GM12878 (cell line): ENCODE data around the gene C1orf198. TPM values are rescaled to one million over a fixed set of nuclear protein-coding genes. Genes with fewer than 3 reads are reported as not detected.

Experiments used
- ATAC-seq: fragments of 200-7000 bp; cut with Tn5 transposase; 3 replicates; pipeline ENCODE4 v1.9.1; 2020; ENCODE audit warnings: mild to moderate bottlenecking, moderate library complexity
- BruUV-seq: library from RNA; stranded (reverse); fragments of 400-500 nt; replicated peaks from 2 replicates; lab custom pipeline; 2021; lab: Mats Ljungman, UMichigan
- CTCF ChIA-PET: fragments of 300-600 bp; sonication (Branson Sonifier 250); formaldehyde crosslinking; extraction: SDS; loops from one replicate; lab custom pipeline; 2021; ENCODE audit warnings: inconsistent platforms; lab: Yijun Ruan, JAX
- POLR2A ChIA-PET: fragments of 350-600 bp; formaldehyde crosslinking; extraction: SDS; loops from one replicate; lab custom pipeline; 2021; ENCODE audit warnings: inconsistent platforms; lab: Charles Lee
- RAD21 ChIA-PET: fragments of 300-600 bp; sonication (Branson Sonifier 250); formaldehyde crosslinking; loops from one replicate; lab custom pipeline; 2023; ENCODE audit warnings: antibody characterized with exemption; ENCODE audit not compliant: unreplicated experiment; lab: Charles Lee
- SMC1A ChIA-PET: fragments of 300-600 bp; sonication (Branson Sonifier 250); formaldehyde crosslinking; loops from one replicate; lab custom pipeline; 2023; ENCODE audit not compliant: unreplicated experiment, uncharacterized antibody; lab: Charles Lee
- DNase-seq: peaks from one replicate; pipeline ENCODE4 v3.0.0-alpha.2; 2011; ENCODE audit warnings: low read depth, low spot score
- FAIRE-seq: peaks from 3 replicates; lab custom pipeline; 2011; peaks lifted over from hg19 to GRCh38; lab: Jason Lieb, UNC
- H2AFZ ChIP-seq: 2 replicates; pipeline ENCODE4 v1.6.0; 2011; ENCODE audit warnings: low read depth, low read length, control low read depth; ENCODE audit not compliant: control insufficient read depth
- H3K27ac ChIP-seq: 2 replicates; pipeline ENCODE4 v1.5.1; 2011; ENCODE audit warnings: control low read depth; ENCODE audit not compliant: control insufficient read depth, insufficient read depth
- H3K27me3 ChIP-seq, 2 experiments: replicated peaks in 1 of 2; 2 replicates each; pipeline versions ENCODE4 v1.6.0 to v1.6.1; 2011; ENCODE audit warnings: low read length in 1 of 2; ENCODE audit not compliant: control insufficient read depth in 2 of 2, insufficient read depth in 2 of 2
- H3K36me3 ChIP-seq, 2 experiments: 2 replicates each; pipeline ENCODE4 v1.5.1; 2011; ENCODE audit warnings: low read length in 1 of 2; ENCODE audit not compliant: control insufficient read depth in 2 of 2, insufficient read depth in 2 of 2
- H3K4me1 ChIP-seq: 2 replicates; pipeline ENCODE4 v1.6.1; 2011; ENCODE audit warnings: mild to moderate bottlenecking, low read length, moderate library complexity, mixed read lengths; ENCODE audit not compliant: control insufficient read depth, insufficient read depth
- H3K4me2 ChIP-seq: 2 replicates; pipeline ENCODE4 v1.6.0; 2011; ENCODE audit warnings: control low read depth; ENCODE audit not compliant: control insufficient read depth, insufficient read depth
- H3K4me3 ChIP-seq: fragments of 200-600 bp; sonication (generic); 2 replicates; pipeline ENCODE4 v1.5.1; 2016
- H3K79me2 ChIP-seq: 2 replicates; pipeline ENCODE4 v1.6.0; 2011; ENCODE audit warnings: low read length; ENCODE audit not compliant: control insufficient read depth, insufficient read depth
- H3K9ac ChIP-seq: 2 replicates; pipeline ENCODE4 v1.8.0; 2011; ENCODE audit warnings: low read length, control low read depth, mixed read lengths; ENCODE audit not compliant: control insufficient read depth, insufficient read depth
- H3K9me3 ChIP-seq: replicated peaks from 3 replicates; pipeline ENCODE4 v1.5.1; 2011; ENCODE audit warnings: mild to moderate bottlenecking, low read length; ENCODE audit not compliant: control insufficient read depth, insufficient read depth
- H4K20me1 ChIP-seq: 2 replicates; pipeline ENCODE4 v1.6.0; 2011; ENCODE audit not compliant: control insufficient read depth, insufficient read depth
- BCL11A ChIP-seq: IDR thresholded peaks from 2 replicates; pipeline ENCODE4 v1.6.1; 2011; ENCODE audit warnings: low read depth, low read length
- CHD4 ChIP-seq: fragments of 200-600 bp; sonication (generic); IDR thresholded peaks from 2 replicates; pipeline ENCODE4 v1.6.1; 2016; ENCODE audit warnings: mild to moderate bottlenecking
- EED ChIP-seq: sonication (generic); IDR thresholded peaks from 2 replicates; pipeline ENCODE4 v1.6.1; 2016; ENCODE audit warnings: antibody characterized with exemption, low read depth
- ESRRA ChIP-seq: IDR thresholded peaks from 2 replicates; pipeline ENCODE4 v1.6.1; 2012; ENCODE audit warnings: mild to moderate bottlenecking, low read length, improper control_type of control experiment
- IKZF2 ChIP-seq, 2 experiments: fragments of 450-650 bp; IDR thresholded peaks; 2 replicates each; pipeline ENCODE4 v1.6.1; 2017; ENCODE audit warnings: mild to moderate bottlenecking in 2 of 2, moderate library complexity in 2 of 2
- MTA2 ChIP-seq: fragments of 450-650 bp; IDR thresholded peaks from 2 replicates; pipeline ENCODE4 v1.6.1; 2016; ENCODE audit warnings: low read depth, mild to moderate bottlenecking, moderate library complexity
- NR2F1 ChIP-seq: fragments of 450-650 bp; conservative IDR thresholded peaks from 2 replicates; pipeline ENCODE4 v1.6.1; 2017; ENCODE audit warnings: mild to moderate bottlenecking
- RAD21 ChIP-seq: IDR thresholded peaks from 2 replicates; pipeline ENCODE4 v1.6.1; 2011; ENCODE audit warnings: mild to moderate bottlenecking, low read depth, low read length, moderate library complexity; ENCODE audit not compliant: insufficient read depth
- SREBF1 ChIP-seq: IDR thresholded peaks from 2 replicates; pipeline ENCODE4 v1.6.1; 2012; ENCODE audit warnings: mild to moderate bottlenecking, low read length
- SRF ChIP-seq, 2 experiments: IDR thresholded peaks; 2 replicates each; pipeline ENCODE4 v1.6.1; 2011; ENCODE audit warnings: low read depth in 2 of 2, low read length in 2 of 2, mild to moderate bottlenecking in 1 of 2, moderate library complexity in 1 of 2
- STAT1 ChIP-seq: fragments of 450-650 bp; conservative IDR thresholded peaks from 2 replicates; pipeline ENCODE4 v1.6.1; 2014; ENCODE audit warnings: antibody characterized with exemption, mild to moderate bottlenecking
- ZNF207 ChIP-seq: fragments of 450-650 bp; IDR thresholded peaks from 2 replicates; pipeline ENCODE4 v1.6.1; 2014; ENCODE audit warnings: antibody characterized with exemption, mild to moderate bottlenecking, borderline replicate concordance
- ZNF217 ChIP-seq: fragments of 450-650 bp; IDR thresholded peaks from 2 replicates; pipeline ENCODE4 v1.6.1; 2017; ENCODE audit warnings: antibody characterized with exemption, mild to moderate bottlenecking
- WGBS: methylation state at CpG from one replicate; pipeline ENCODE4 v1.1.6; 2016; ENCODE audit warnings: low lambda C conversion rate; ENCODE audit not compliant: insufficient replicate concordance, insufficient coverage; ENCODE audit errors: missing lambda C conversion rate; 5-methylcytosine and 5-hydroxymethylcytosine counted together
- in situ Hi-C: fragments of 300-500 bp; cut with MboI; formaldehyde crosslinking; loops from 9 replicates; pipeline ENCODE4 v1.14.3; 2018; ENCODE audit warnings: mixed read lengths
- intact Hi-C: fragments of 100-400 bp; cut with micrococcal nuclease; formaldehyde crosslinking; loops from one replicate; pipeline ENCODE4 v1.14.2; 2022; ENCODE audit not compliant: unreplicated experiment
- polyA plus RNA-seq, 11 experiments: library from polyadenylated mRNA; depleted of rRNA in 4 of 11; unstranded in 6 of 11; stranded (reverse) in 5 of 11; fragments of >200 nt; fragmentation: Nextera tagmentation in 4 of 11; fragmentation: Illumina TruSeq in 1 of 11; extraction: Ambion mirVana in 4 of 11; extraction: Trizol in 1 of 11; gene quantifications; 1 replicate in 1 of 11; 2 replicates in 10 of 11; pipeline versions ENCODE4 v1.2.1 to v1.2.3, GENCODE V29; 2011 to 2016; ENCODE audit warnings: inconsistent platforms in 2 of 11, missing spikeins in 2 of 11, low read depth in 1 of 11
- total RNA-seq, 4 experiments: library from RNA; depleted of rRNA in 3 of 4; stranded (reverse); fragments of >200 nt in 3 of 4; fragmentation: Illumina TruSeq in 1 of 4; extraction: Trizol in 1 of 4; gene quantifications; 2 replicates each; pipeline versions ENCODE4 v1.2.1 to v1.2.3, GENCODE V29; 2013 to 2021
- TF ChIP-seq, protein P1 (sequence below): fragments of 450-650 bp; IDR thresholded peaks from 2 replicates; pipeline ENCODE4 v1.6.1; 2016; ENCODE audit warnings: mild to moderate bottlenecking, moderate library complexity, borderline replicate concordance
- TF ChIP-seq, protein P2 (sequence below): IDR thresholded peaks from 2 replicates; pipeline ENCODE4 v1.6.1; 2011; ENCODE audit warnings: low read depth, low read length, improper control_type of control experiment, borderline replicate concordance
- TF ChIP-seq, protein P3 (sequence below): IDR thresholded peaks from 2 replicates; pipeline ENCODE4 v1.6.1; 2012; ENCODE audit warnings: low read depth, low read length, improper control_type of control experiment

C1orf198 gene
- total and polyA plus RNA-seq, 10 of the 15 experiments (the other 5 are each of a cell fraction or from before 2014, with no cell fraction given): 0.16 to 2.8 (median 1.1) TPM

DNA sequence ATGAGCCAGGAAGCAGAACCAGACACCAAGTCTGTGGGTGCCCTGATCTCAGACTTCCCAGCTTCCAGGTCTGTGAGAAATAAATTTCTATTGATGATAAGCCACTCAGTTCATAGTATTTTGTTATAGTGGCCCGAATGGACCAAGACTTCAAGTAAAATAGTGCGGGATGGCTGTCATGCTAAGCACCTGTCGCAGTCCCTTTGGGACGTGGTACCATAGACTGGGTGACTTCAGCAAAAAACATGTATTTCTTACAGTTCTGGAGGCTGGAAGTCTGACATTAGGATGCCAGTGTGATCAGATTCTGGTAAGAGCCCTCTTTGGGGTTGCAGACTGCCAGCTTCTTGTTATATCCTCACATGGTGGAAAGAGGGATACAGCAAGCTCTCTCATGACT is 2.6 kb upstream of the C1orf198 start:
- RAD21 ChIA-PET: no interaction called here
- no peak for ATAC-seq
- H4K20me1 ChIP-seq: no peaks in the 10 kb centered on the region

More for the DNA sequence above, 2.6 kb upstream of the C1orf198 start:
- H3K27me3 ChIP-seq: peaks cover 0 to 5% of the 10 kb centered on the region in 2 experiments; a peak in 3 of 4 replicates
- no peaks in the 10 kb centered on the region for H3K9me3 ChIP-seq
- DNase-seq (no peak), FAIRE-seq (no peak)
- in situ Hi-C loops: no loop called here
- ChIA-PET POLR2A (no interaction called here), CTCF (interaction anchor here (1.8 kb wide), 1 partner anchor 12 kb away, joined by 4 read pairs; no protein-coding TSS in a partner anchor), SMC1A (no interaction called here)
- no peak overlapping the region for H3K4me2 ChIP-seq
- H3K9ac ChIP-seq: no peak overlapping the region
- peaks cover 4% of the 10 kb centered on the region; the same call in 1 of the 2 replicates for H3K4me1 ChIP-seq
- TF ChIP-seq RAD21 (no peak), ESRRA (no peak), NR2F1 (no peak), ZNF207 (no peak), EED (no peak), CHD4 (no peak), ZNF217 (no peak), STAT1 (no peak), BCL11A (no peak), SRF (IDR thresholded peaks at IDR 0.05; ENCODE audit: low read depth in 2 of 2, low read length in 2 of 2) (no peak), SREBF1 (no peak), MTA2 (no peak), IKZF2 (IDR thresholded peaks at IDR 0.05) (no peak)
- TF ChIP-seq, protein P1, sequence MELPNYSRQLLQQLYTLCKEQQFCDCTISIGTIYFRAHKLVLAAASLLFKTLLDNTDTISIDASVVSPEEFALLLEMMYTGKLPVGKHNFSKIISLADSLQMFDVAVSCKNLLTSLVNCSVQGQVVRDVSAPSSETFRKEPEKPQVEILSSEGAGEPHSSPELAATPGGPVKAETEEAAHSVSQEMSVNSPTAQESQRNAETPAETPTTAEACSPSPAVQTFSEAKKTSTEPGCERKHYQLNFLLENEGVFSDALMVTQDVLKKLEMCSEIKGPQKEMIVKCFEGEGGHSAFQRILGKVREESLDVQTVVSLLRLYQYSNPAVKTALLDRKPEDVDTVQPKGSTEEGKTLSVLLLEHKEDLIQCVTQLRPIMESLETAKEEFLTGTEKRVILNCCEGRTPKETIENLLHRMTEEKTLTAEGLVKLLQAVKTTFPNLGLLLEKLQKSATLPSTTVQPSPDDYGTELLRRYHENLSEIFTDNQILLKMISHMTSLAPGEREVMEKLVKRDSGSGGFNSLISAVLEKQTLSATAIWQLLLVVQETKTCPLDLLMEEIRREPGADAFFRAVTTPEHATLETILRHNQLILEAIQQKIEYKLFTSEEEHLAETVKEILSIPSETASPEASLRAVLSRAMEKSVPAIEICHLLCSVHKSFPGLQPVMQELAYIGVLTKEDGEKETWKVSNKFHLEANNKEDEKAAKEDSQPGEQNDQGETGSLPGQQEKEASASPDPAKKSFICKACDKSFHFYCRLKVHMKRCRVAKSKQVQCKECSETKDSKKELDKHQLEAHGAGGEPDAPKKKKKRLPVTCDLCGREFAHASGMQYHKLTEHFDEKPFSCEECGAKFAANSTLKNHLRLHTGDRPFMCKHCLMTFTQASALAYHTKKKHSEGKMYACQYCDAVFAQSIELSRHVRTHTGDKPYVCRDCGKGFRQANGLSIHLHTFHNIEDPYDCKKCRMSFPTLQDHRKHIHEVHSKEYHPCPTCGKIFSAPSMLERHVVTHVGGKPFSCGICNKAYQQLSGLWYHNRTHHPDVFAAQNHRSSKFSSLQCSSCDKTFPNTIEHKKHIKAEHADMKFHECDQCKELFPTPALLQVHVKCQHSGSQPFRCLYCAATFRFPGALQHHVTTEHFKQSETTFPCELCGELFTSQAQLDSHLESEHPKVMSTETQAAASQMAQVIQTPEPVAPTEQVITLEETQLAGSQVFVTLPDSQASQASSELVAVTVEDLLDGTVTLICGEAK: no peak
- TF ChIP-seq, protein P2, sequence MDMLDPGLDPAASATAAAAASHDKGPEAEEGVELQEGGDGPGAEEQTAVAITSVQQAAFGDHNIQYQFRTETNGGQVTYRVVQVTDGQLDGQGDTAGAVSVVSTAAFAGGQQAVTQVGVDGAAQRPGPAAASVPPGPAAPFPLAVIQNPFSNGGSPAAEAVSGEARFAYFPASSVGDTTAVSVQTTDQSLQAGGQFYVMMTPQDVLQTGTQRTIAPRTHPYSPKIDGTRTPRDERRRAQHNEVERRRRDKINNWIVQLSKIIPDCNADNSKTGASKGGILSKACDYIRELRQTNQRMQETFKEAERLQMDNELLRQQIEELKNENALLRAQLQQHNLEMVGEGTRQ: no peak
- TF ChIP-seq, protein P3, sequence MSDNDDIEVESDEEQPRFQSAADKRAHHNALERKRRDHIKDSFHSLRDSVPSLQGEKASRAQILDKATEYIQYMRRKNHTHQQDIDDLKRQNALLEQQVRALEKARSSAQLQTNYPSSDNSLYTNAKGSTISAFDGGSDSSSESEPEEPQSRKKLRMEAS: no peak
- intact Hi-C loops: no loop called here
- 72% methylated on average over 4 of the region's 4 CpGs for WGBS
- BruUV-seq: no TSS peak
- no peaks in the 10 kb centered on the region for H3K79me2 ChIP-seq
- H3K27ac ChIP-seq: no peak overlapping the region
- no peak overlapping the region for H3K4me3 ChIP-seq
- no peaks in the 10 kb centered on the region for H3K36me3 ChIP-seq
- H2AFZ ChIP-seq: no peak overlapping the region
